ENCODE data around the gene KIF5C. TPM values are rescaled to one million over a fixed set of nuclear protein-coding genes. Genes with fewer than 3 reads are reported as not detected.

Gene KIF5C
- total RNA-seq, 1 donor from 2014 or later, result 24.3 TPM

DNA sequence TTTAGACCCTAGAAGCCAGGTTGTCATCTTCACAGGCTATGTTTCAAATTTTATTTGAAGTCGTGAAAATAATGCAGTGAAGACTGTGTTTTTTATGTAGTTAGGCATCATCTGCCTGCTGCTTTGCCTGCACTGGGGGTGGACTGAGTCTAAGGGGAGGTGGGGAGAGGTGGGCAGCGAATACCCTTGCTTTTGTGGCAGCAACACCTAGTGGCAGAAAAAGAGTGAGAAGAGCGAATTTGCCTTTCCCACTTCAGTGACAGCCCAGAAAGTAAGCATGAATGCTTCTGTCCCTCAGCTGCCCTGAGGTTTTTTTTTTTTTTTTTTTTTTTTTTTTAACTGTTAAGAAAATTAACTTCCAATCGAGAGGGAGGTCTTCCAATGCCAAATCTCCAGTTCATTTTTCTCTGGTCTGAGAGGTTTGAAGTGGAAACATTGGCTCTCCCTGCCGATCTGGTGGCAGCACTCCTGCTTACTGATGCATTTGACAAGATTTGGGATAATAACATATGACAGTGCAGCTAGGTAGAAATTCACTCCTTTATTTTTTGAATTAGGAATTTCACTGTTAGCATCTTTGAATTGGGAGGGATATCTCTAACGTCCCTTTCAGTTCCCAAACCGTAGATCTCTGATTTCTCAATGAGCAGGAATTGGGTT lies 103.1 kb downstream of the KIF5C start:
- Mint-ChIP-seq H3K36me3 (ENCODE audit: low read depth, unreplicated experiment) (peaks cover 14% of the 10 kb centered on the region), H3K27ac (ENCODE audit: unreplicated experiment) (no peak overlapping the region), H3K9me3 (ENCODE audit: unreplicated experiment) (no peaks in the 10 kb centered on the region), H3K27me3 (ENCODE audit: low read depth, unreplicated experiment) (no peaks in the 10 kb centered on the region), H3K4me1 (ENCODE audit: low read depth, unreplicated experiment) (no peaks in the 10 kb centered on the region), H3K4me3 (ENCODE audit: unreplicated experiment) (no peak overlapping the region)
- no peaks in the 10 kb centered on the region for H4K20me1 ChIP-seq (ENCODE audit: insufficient read depth, low read length)
- TF ChIP-seq, protein P1, sequence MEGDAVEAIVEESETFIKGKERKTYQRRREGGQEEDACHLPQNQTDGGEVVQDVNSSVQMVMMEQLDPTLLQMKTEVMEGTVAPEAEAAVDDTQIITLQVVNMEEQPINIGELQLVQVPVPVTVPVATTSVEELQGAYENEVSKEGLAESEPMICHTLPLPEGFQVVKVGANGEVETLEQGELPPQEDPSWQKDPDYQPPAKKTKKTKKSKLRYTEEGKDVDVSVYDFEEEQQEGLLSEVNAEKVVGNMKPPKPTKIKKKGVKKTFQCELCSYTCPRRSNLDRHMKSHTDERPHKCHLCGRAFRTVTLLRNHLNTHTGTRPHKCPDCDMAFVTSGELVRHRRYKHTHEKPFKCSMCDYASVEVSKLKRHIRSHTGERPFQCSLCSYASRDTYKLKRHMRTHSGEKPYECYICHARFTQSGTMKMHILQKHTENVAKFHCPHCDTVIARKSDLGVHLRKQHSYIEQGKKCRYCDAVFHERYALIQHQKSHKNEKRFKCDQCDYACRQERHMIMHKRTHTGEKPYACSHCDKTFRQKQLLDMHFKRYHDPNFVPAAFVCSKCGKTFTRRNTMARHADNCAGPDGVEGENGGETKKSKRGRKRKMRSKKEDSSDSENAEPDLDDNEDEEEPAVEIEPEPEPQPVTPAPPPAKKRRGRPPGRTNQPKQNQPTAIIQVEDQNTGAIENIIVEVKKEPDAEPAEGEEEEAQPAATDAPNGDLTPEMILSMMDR (IDR thresholded peaks at IDR 0.05; ENCODE audit: insufficient read depth, low read depth, low read length), result no peak
- no peak for TF ChIP-seq EZH2 (IDR thresholded peaks at IDR 0.05; ENCODE audit: insufficient read depth, low read length)
- H3K4me1 ChIP-seq (ENCODE audit: insufficient read depth, low read length), result no peaks in the 10 kb centered on the region
- no peak overlapping the region for H2AFZ ChIP-seq (ENCODE audit: low read depth, low read length)
- H3K27me3 ChIP-seq (ENCODE audit: insufficient read depth, low read length), result no peaks in the 10 kb centered on the region
- H3K4me2 ChIP-seq (ENCODE audit: low read length), result no peak overlapping the region
- FAIRE-seq (no peak), DNase-seq (ENCODE audit: low read depth) (no peak)
- H3K9me3 ChIP-seq (ENCODE audit: insufficient read depth, low read depth, low read length), result no peaks in the 10 kb centered on the region
- no peaks in the 10 kb centered on the region for H3K36me3 ChIP-seq (ENCODE audit: insufficient read depth, low read length)
- H3K79me2 ChIP-seq (ENCODE audit: insufficient read depth, low read length), result no peaks in the 10 kb centered on the region
- no peak overlapping the region for H3K27ac ChIP-seq (ENCODE audit: low read depth, low read length)
- no peak overlapping the region for H3K9ac ChIP-seq (ENCODE audit: low read length)
- no peak overlapping the region for H3K4me3 ChIP-seq (ENCODE audit: insufficient read depth, low read depth, low read length)

DNA sequence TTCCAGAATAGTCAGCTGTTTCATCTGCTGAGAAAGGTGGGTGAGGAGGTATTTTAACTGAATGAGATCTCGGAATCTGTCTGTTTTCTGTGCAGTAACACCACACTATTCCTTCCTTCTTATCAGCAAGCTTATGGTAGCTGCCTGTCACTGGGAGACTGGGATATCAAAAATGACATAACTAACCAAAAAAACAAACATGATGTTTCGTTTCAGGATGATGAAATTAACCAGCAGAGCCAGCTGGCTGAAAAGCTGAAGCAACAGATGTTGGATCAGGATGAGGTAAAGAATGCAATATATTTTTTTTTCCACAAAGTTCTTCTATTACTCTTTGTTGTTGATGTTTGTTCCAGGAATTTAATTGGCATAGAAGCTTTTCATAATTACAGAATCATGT lies 103.7 kb downstream of the KIF5C start:
- Histone ChIP-seq H3K36me3 (ENCODE audit: insufficient read depth, low read length) (no peaks in the 10 kb centered on the region), H4K20me1 (ENCODE audit: insufficient read depth, low read length) (no peaks in the 10 kb centered on the region), H3K4me1 (ENCODE audit: insufficient read depth, low read length) (no peaks in the 10 kb centered on the region), H3K79me2 (ENCODE audit: insufficient read depth, low read length) (no peaks in the 10 kb centered on the region), H3K27ac (ENCODE audit: low read depth, low read length) (no peak overlapping the region), H3K4me2 (ENCODE audit: low read length) (no peak overlapping the region), H3K4me3 (ENCODE audit: insufficient read depth, low read depth, low read length) (no peak overlapping the region), H3K9me3 (ENCODE audit: insufficient read depth, low read depth, low read length) (no peaks in the 10 kb centered on the region), H3K9ac (ENCODE audit: low read length) (no peak overlapping the region), H3K27me3 (ENCODE audit: insufficient read depth, low read length) (no peaks in the 10 kb centered on the region), H2AFZ (ENCODE audit: low read depth, low read length) (no peak overlapping the region)
- no peak overlapping the region for H3K4me3 Mint-ChIP-seq (ENCODE audit: unreplicated experiment)
- TF ChIP-seq, protein P1 (IDR thresholded peaks at IDR 0.05; ENCODE audit: insufficient read depth, low read depth, low read length), result no peak
- TF ChIP-seq EZH2 (IDR thresholded peaks at IDR 0.05; ENCODE audit: insufficient read depth, low read length), result no peak
- H3K27me3 Mint-ChIP-seq (ENCODE audit: low read depth, unreplicated experiment), result no peaks in the 10 kb centered on the region
- FAIRE-seq (no peak), DNase-seq (ENCODE audit: low read depth) (no peak)
- H3K36me3 Mint-ChIP-seq (ENCODE audit: low read depth, unreplicated experiment), result peaks cover 12% of the 10 kb centered on the region
- H3K9me3 Mint-ChIP-seq (ENCODE audit: unreplicated experiment), result no peaks in the 10 kb centered on the region
- H3K27ac Mint-ChIP-seq (ENCODE audit: unreplicated experiment), result no peak overlapping the region
- no peaks in the 10 kb centered on the region for H3K4me1 Mint-ChIP-seq (ENCODE audit: low read depth, unreplicated experiment)

DNA sequence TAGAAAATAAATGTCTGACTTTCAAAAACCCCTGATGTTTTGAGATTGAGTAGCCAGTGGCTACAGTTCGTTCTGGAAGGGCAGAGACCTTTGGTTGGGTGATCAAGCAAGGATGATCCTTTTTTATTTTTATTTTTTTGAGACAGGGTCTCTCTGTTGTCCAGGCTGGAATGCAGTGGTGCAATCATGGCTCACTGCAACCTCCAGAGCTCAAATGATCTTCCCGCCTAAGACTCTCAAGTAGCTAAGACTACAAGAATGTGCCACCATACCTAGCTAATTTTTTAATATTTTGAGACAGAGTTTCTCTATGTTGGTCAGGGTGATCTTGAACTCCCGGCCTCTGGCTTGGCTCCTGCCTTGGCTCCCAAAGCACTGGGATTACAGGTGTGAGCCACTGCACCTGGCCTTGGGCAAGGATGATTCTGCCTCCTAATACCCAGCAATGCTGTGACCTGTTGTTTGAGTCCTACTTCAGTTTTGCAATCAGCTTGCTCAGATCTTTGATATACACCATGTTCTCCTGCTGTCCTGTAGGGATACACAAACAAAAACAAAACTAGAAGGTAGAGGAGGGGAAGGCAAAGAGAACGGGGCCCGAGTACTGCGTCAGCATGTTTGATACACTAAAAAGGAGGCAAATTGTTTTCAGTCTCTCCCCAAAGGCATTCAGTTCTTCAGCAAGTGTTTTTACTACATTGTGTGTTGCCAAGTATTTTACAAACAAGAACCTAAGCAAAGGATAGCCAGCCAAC lies 104.3 kb downstream of the KIF5C start:
- no peak overlapping the region for H3K9ac ChIP-seq (ENCODE audit: low read length)
- no peaks in the 10 kb centered on the region for H4K20me1 ChIP-seq (ENCODE audit: insufficient read depth, low read length)
- H3K79me2 ChIP-seq (ENCODE audit: insufficient read depth, low read length), result no peaks in the 10 kb centered on the region
- Mint-ChIP-seq H3K9me3 (ENCODE audit: unreplicated experiment) (no peaks in the 10 kb centered on the region), H3K4me3 (ENCODE audit: unreplicated experiment) (no peak overlapping the region), H3K27me3 (ENCODE audit: low read depth, unreplicated experiment) (no peaks in the 10 kb centered on the region), H3K4me1 (ENCODE audit: low read depth, unreplicated experiment) (no peaks in the 10 kb centered on the region), H3K27ac (ENCODE audit: unreplicated experiment) (no peak overlapping the region), H3K36me3 (ENCODE audit: low read depth, unreplicated experiment) (peaks cover 15% of the 10 kb centered on the region)
- no peak overlapping the region for H3K27ac ChIP-seq (ENCODE audit: low read depth, low read length)
- no peak overlapping the region for H2AFZ ChIP-seq (ENCODE audit: low read depth, low read length)
- H3K27me3 ChIP-seq (ENCODE audit: insufficient read depth, low read length), result no peaks in the 10 kb centered on the region
- H3K4me3 ChIP-seq (ENCODE audit: insufficient read depth, low read depth, low read length), result no peak overlapping the region
- FAIRE-seq, result no peak
- H3K36me3 ChIP-seq (ENCODE audit: insufficient read depth, low read length), result no peaks in the 10 kb centered on the region
- no peak for DNase-seq (ENCODE audit: low read depth)
- TF ChIP-seq, protein P1 (IDR thresholded peaks at IDR 0.05; ENCODE audit: insufficient read depth, low read depth, low read length), result no peak
- TF ChIP-seq EZH2 (IDR thresholded peaks at IDR 0.05; ENCODE audit: insufficient read depth, low read length), result no peak
- no peaks in the 10 kb centered on the region for H3K4me1 ChIP-seq (ENCODE audit: insufficient read depth, low read length)
- H3K9me3 ChIP-seq (ENCODE audit: insufficient read depth, low read depth, low read length), result no peaks in the 10 kb centered on the region
- no peak overlapping the region for H3K4me2 ChIP-seq (ENCODE audit: low read length)

All from astrocyte (in vitro differentiated cells and primary cell).